Lower leg skin (tissue), 3 donors: ENCODE results near the gene NETO2.

Experiments used
- CTCF ChIP-seq, 3 donors: fragments of 450-650 bp; IDR thresholded peaks; one replicate each; pipeline ENCODE4 v1.5.1; 2016; ENCODE audit warnings: antibody characterized with exemption in 3 of 3, mild to moderate bottlenecking in 3 of 3, moderate library complexity in 2 of 3
- POLR2A ChIP-seq, 2 donors: fragments of 450-650 bp; IDR thresholded peaks; one replicate each; pipeline ENCODE4 v1.6.1; 2016 to 2017; ENCODE audit warnings: antibody characterized with exemption in 2 of 2, mild to moderate bottlenecking in 1 of 2, moderate library complexity in 1 of 2

GRCh38 chr16:47052666-47053640 is 90.8 kb downstream of the NETO2 start:
- TF ChIP-seq CTCF (IDR thresholded peaks at IDR 0.05) (no peak), POLR2A (IDR thresholded peaks at IDR 0.05) (no peak)
